ENCODE data around the gene COBL. TPM values are rescaled to one million over a fixed set of nuclear protein-coding genes. Genes with fewer than 3 reads are reported as not detected.

Gene COBL
- total and polyA plus RNA-seq, 10 of the 15 experiments (the other 5 are each of a cell fraction or from before 2014, with no cell fraction given): 0.21 TPM; not detected in 9

- BruUV-seq (replicated peaks): no TSS peak
- ChIA-PET POLR2A (no interaction called here), RAD21 (ENCODE audit: unreplicated experiment) (no interaction called here), SMC1A (ENCODE audit: uncharacterized antibody, unreplicated experiment) (no interaction called here), CTCF (interaction anchor here (0.6 kb wide), 1 partner anchor 624 kb away, joined by 3 read pairs; no protein-coding TSS in a partner anchor)
- H2AFZ ChIP-seq (ENCODE audit: control insufficient read depth, low read depth, low read length): no peak overlapping the region
- no peaks in the 10 kb centered on the region for H3K4me1 ChIP-seq (ENCODE audit: control insufficient read depth, insufficient read depth, low read length)
- DNase-seq (ENCODE audit: low read depth, low spot score) (no peak), FAIRE-seq (no peak), ATAC-seq (no peak)
- H3K79me2 ChIP-seq (ENCODE audit: control insufficient read depth, insufficient read depth, low read length): no peaks in the 10 kb centered on the region
- H3K27me3 ChIP-seq (replicated peaks in 1 of 2; ENCODE audit: control insufficient read depth in 2 of 2, insufficient read depth in 2 of 2, low read length in 1 of 2): no peaks in the 10 kb centered on the region
- 42% methylated on average over 12 of the region's 12 CpGs for WGBS (ENCODE audit: insufficient coverage, insufficient replicate concordance, low lambda C conversion rate, missing lambda C conversion rate)
- intact Hi-C loops (cut with micrococcal nuclease; ENCODE audit: unreplicated experiment) (no loop called here), in situ Hi-C loops (cut with MboI) (loop anchor here (25.0 kb wide), 1 partner anchor 1270 kb away; the partner anchor contains the start of gene ZPBP)
- H3K9ac ChIP-seq (ENCODE audit: control insufficient read depth, insufficient read depth, low read length): no peak overlapping the region
- H3K27ac ChIP-seq (ENCODE audit: control insufficient read depth, insufficient read depth): no peak overlapping the region
- no peaks in the 10 kb centered on the region for H4K20me1 ChIP-seq (ENCODE audit: control insufficient read depth, insufficient read depth)
- H3K4me3 ChIP-seq: no peak overlapping the region
- TF ChIP-seq ZZZ3 (IDR thresholded peaks at IDR 0.05; ENCODE audit: control insufficient read depth, insufficient read length, low read depth): no peak
- TF ChIP-seq IRF3 (IDR thresholded peaks at IDR 0.05): no peak
- TF ChIP-seq IKZF1 (conservative IDR thresholded peaks at IDR 0.05): no peak
- TF ChIP-seq ASH2L (IDR thresholded peaks at IDR 0.05; ENCODE audit: borderline replicate concordance, low read depth): no peak
- no peak for TF ChIP-seq RUNX3 (IDR thresholded peaks at IDR 0.05; ENCODE audit: low read length)
- no peak for TF ChIP-seq ATF7 (IDR thresholded peaks at IDR 0.05; ENCODE audit: low read depth)
- TF ChIP-seq ZSCAN29 (IDR thresholded peaks at IDR 0.05): no peak
- TF ChIP-seq SMARCA5 (IDR thresholded peaks at IDR 0.05): no peak
- TF ChIP-seq BMI1 (IDR thresholded peaks at IDR 0.05; ENCODE audit: borderline replicate concordance): no peak
- no peak for TF ChIP-seq PBX3 (IDR thresholded peaks at IDR 0.05; ENCODE audit: insufficient replicate concordance, low read depth, low read length)
- TF ChIP-seq E4F1 (IDR thresholded peaks at IDR 0.05; ENCODE audit: borderline replicate concordance, partially characterized antibody): no peak
- TF ChIP-seq CHD1 (IDR thresholded peaks at IDR 0.05; ENCODE audit: low read depth, low read length): no peak
- TF ChIP-seq ZNF217 (IDR thresholded peaks at IDR 0.05): no peak
- no peak for TF ChIP-seq EGR1 (IDR thresholded peaks at IDR 0.05; ENCODE audit: borderline replicate concordance in 1 of 2, low read depth in 2 of 2, low read length in 2 of 2)
- TF ChIP-seq MLLT1 (IDR thresholded peaks at IDR 0.05): no peak
- no peaks in the 10 kb centered on the region for H3K36me3 ChIP-seq (ENCODE audit: control insufficient read depth in 2 of 2, insufficient read depth in 2 of 2, low read length in 1 of 2)
- H3K4me2 ChIP-seq (ENCODE audit: control insufficient read depth, insufficient read depth): no peak overlapping the region
- H3K9me3 ChIP-seq (replicated peaks; ENCODE audit: control insufficient read depth, insufficient read depth, low read length): no peaks in the 10 kb centered on the region
Observed at GRCh38 chr7:51356849-51357516, 40.4 kb upstream of the COBL start.

All from GM12878 (cell line).